GM21390 (cell line): ENCODE measurements around the gene NPC1.
"Not testable (repeated sequence)": the region's sequence is repeated elsewhere in the genome, so short reads cannot be mapped to it uniquely, and the experiment has no call there.

ENCODE experiments used
- ATAC-seq: cut with Tn5 transposase; IDR thresholded peaks from one replicate; pipeline ENCODE4 v1.9.1; 2021; ENCODE audit not compliant: unreplicated experiment

Gene NPC1

GRCh38 chr18:23526501-23527063 lies 59.7 kb downstream of the NPC1 start:
- no peak for ATAC-seq

- ATAC-seq = no peak
Observed at GRCh38 chr18:23524213-23524707, 62.0 kb downstream of the NPC1 start.

GRCh38 chr18:23523429-23524212 lies 62.7 kb downstream of the NPC1 start:
- peak; percentile 53 for ATAC-seq

GRCh38 chr18:23521907-23522306 lies 64.4 kb downstream of the NPC1 start:
- ATAC-seq = no peak

- no peak for ATAC-seq
Observed at GRCh38 chr18:23521271-23521670, 65.0 kb downstream of the NPC1 start.

GRCh38 chr18:23519734-23520133 lies 66.6 kb downstream of the NPC1 start:
- ATAC-seq = no peak

- peak; percentile 88 for ATAC-seq
Observed at GRCh38 chr18:23515911-23516546, 70.3 kb downstream of the NPC1 start.

GRCh38 chr18:23512641-23513040 lies 73.7 kb downstream of the NPC1 start:
- no peak for ATAC-seq

GRCh38 chr18:23512216-23512615 lies 74.1 kb downstream of the NPC1 start:
- ATAC-seq = not testable (repeated sequence)

- not testable (repeated sequence) for ATAC-seq
Observed at GRCh38 chr18:23510923-23511322, 75.4 kb downstream of the NPC1 start.

GRCh38 chr18:23506393-23506792 lies 79.9 kb downstream of the NPC1 start:
- ATAC-seq = no peak

GRCh38 chr18:23504720-23505119 lies 81.6 kb downstream of the NPC1 start:
- peak; percentile 45 for ATAC-seq

- ATAC-seq = no peak
Observed at GRCh38 chr18:23503963-23504344, 82.4 kb downstream of the NPC1 start.

GRCh38 chr18:23503038-23503962 lies 83.0 kb downstream of the NPC1 start, which contains the start of gene RMC1:
TSS of gene RMC1 (plus strand) at chr18:23503511. CDS start at chr18:23503619, 108 bp downstream.
- peak; percentile 75 for ATAC-seq

- no peak for ATAC-seq
Observed at GRCh38 chr18:23502516-23503037, 83.7 kb downstream of the NPC1 start.

- ATAC-seq = no peak
Observed at GRCh38 chr18:23501626-23502025, 84.7 kb downstream of the NPC1 start.

- ATAC-seq = no peak
Observed at GRCh38 chr18:23499291-23499781, 87.0 kb downstream of the NPC1 start.

GRCh38 chr18:23498877-23499276 lies 87.4 kb downstream of the NPC1 start:
- ATAC-seq = peak; percentile 29

- no peak for ATAC-seq
Observed at GRCh38 chr18:23498117-23498516, 88.2 kb downstream of the NPC1 start.

- no peak for ATAC-seq
Observed at GRCh38 chr18:23495723-23496440, 90.4 kb downstream of the NPC1 start.
